ENCODE measurements around the gene S100A14. TPM values are rescaled to one million over a fixed set of nuclear protein-coding genes. Genes with fewer than 3 reads are reported as not detected.
A peak's percentile ranks its signal among the peaks of the same experiment; 100 is the strongest.

The S100A14 gene
- not detected for total RNA-seq
- 10 to 100 TPM in 1 of 2 donors, 1 to 10 TPM in 1; 2.5 to 91.2 TPM for polyA plus RNA-seq
- long read RNA-seq, donor 1 = 0 reads
- long read RNA-seq, donor 2, partial matches to known transcripts = 0 of 1 reads
- long read RNA-seq, donor 2, other reads (novel, unspliced or antisense) = 0 of 1 reads

DNA sequence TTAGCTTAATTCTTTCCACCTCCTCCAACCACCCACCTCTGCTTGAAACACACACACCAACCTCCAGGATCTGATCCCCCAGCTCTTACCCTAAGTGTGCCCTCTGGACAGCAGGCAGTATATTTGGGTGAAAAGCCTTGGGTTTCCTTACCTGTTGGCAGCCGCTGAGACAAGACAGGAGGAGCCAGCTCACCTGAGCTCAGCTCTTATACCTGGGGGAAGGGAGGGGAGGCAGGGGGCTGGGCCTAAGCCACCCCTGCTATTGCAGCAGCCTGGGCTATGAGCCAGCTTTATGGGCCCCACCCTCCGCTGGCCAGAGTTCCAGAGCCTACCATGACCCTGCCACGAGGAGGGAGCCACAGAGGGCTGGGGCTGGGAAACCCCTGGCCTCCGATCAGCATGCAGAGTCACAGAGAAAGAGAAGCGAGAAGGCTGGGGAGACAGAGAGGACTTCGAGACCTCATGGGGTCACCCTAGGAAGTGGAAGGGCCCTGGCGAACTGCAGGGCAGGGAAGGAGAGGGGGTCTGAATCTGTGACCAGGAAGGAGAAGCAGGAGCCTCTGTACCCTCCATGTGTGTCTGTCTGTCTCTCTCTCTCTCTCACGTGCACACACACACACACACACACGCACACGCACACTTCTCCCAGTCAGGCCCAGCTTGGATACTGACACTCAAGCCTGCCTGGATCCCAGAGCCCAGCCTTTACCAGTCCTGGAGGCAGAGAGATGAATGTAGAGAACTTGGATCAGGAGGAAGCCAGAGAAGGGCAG is at the start of gene S100A14:
TSS of gene S100A14 (minus strand) at position 182 of the 773 bp plus-strand sequence. CDS start 467 bp downstream, outside the sequence.
- peak in 1 of 2 donors; percentile 75 for DNase-seq
- H3K27ac ChIP-seq (ENCODE audit: low read depth in 1 of 2, low read length in 2 of 2) = no peak within 1 kb of the TSS
- no peak for ATAC-seq (ENCODE audit: low FRiP score)

GRCh38 chr1:153663211-153663610 is 47.1 kb upstream of the S100A14 start:
- Histone ChIP-seq H3K27ac (ENCODE audit: low read depth in 1 of 2, low read length in 2 of 2) (no peak overlapping the region), H3K4me1 (ENCODE audit: control insufficient read depth in 1 of 2, insufficient read depth in 2 of 2, low read length in 2 of 2) (no peaks in the 10 kb centered on the region), H3K36me3 (ENCODE audit: control insufficient read depth in 1 of 2, insufficient read depth in 2 of 2, low read length in 1 of 2) (peaks cover 9 to 11% of the 10 kb centered on the region in 2 donors), H3K27me3 (ENCODE audit: control insufficient read depth in 1 of 2, insufficient read depth in 2 of 2, low read length in 1 of 2) (no peaks in the 10 kb centered on the region), H3K9me3 (ENCODE audit: control insufficient read depth, low read length) (no peaks in the 10 kb centered on the region), H3K4me3 (ENCODE audit: low read length in 2 of 2) (no peak overlapping the region)
- ATAC-seq (ENCODE audit: low FRiP score) (no peak), DNase-seq (peak in 1 of 2 donors; percentile 19)
- intact Hi-C loops (cut with DNase I) = no loop called here
- 77 to 79% methylated on average over 5 of the region's 5 CpGs for WGBS, 2 donors

More for the DNA sequence above, at the start of gene S100A14:
- intact Hi-C loops (cut with DNase I) = loop anchor here in 1 of 2 donors (5.0 kb wide), 1 partner anchor 44 kb away; no protein-coding TSS in a partner anchor
- Histone ChIP-seq H3K9me3 (ENCODE audit: control insufficient read depth, low read length) (no peaks in the 10 kb centered on the region), H3K36me3 (ENCODE audit: control insufficient read depth in 1 of 2, insufficient read depth in 2 of 2, low read length in 1 of 2) (no peaks in the 10 kb centered on the region), H3K4me1 (ENCODE audit: control insufficient read depth in 1 of 2, insufficient read depth in 2 of 2, low read length in 2 of 2) (peaks cover 0 to 1% of the 10 kb centered on the region in 2 donors), H3K27me3 (ENCODE audit: control insufficient read depth in 1 of 2, insufficient read depth in 2 of 2, low read length in 1 of 2) (no peaks in the 10 kb centered on the region), H3K4me3 (ENCODE audit: low read length in 2 of 2) (no peak within 1 kb of the TSS)
- WGBS, 2 donors = 74 to 75% methylated on average over 8 to 10 of the region's 10 CpGs

- H3K4me1 ChIP-seq (ENCODE audit: control insufficient read depth in 1 of 2, insufficient read depth in 2 of 2, low read length in 2 of 2) = no peaks in the 10 kb centered on the region
- no peaks in the 10 kb centered on the region for H3K27me3 ChIP-seq (ENCODE audit: control insufficient read depth in 1 of 2, insufficient read depth in 2 of 2, low read length in 1 of 2)
- H3K9me3 ChIP-seq (ENCODE audit: control insufficient read depth, low read length) = no peaks in the 10 kb centered on the region
- intact Hi-C loops (cut with DNase I) = no loop called here
- H3K4me3 ChIP-seq (ENCODE audit: low read length in 2 of 2) = no peak overlapping the region
- no peak overlapping the region for H3K27ac ChIP-seq (ENCODE audit: low read depth in 1 of 2, low read length in 2 of 2)
- ATAC-seq (ENCODE audit: low FRiP score) (no peak), DNase-seq (no peak)
- WGBS, 2 donors = 29 to 38% methylated on average over 2 of the region's 2 CpGs
- H3K36me3 ChIP-seq (ENCODE audit: control insufficient read depth in 1 of 2, insufficient read depth in 2 of 2, low read length in 1 of 2) = peaks cover 9 to 10% of the 10 kb centered on the region in 2 donors
Measured at GRCh38 chr1:153662269-153662668, 46.1 kb upstream of the S100A14 start.

- DNase-seq (peak in 1 of 2 donors; percentile 9), ATAC-seq (ENCODE audit: low FRiP score) (no peak)
- H3K9me3 ChIP-seq (ENCODE audit: control insufficient read depth, low read length) = no peaks in the 10 kb centered on the region
- H3K27me3 ChIP-seq (ENCODE audit: control insufficient read depth in 1 of 2, insufficient read depth in 2 of 2, low read length in 1 of 2) = no peaks in the 10 kb centered on the region
- intact Hi-C loops (cut with DNase I) = no loop called here
- no peak overlapping the region for H3K27ac ChIP-seq (ENCODE audit: low read depth in 1 of 2, low read length in 2 of 2)
- H3K4me1 ChIP-seq (ENCODE audit: control insufficient read depth in 1 of 2, insufficient read depth in 2 of 2, low read length in 2 of 2) = no peaks in the 10 kb centered on the region
- peaks cover 9% of the 10 kb centered on the region in 2 donors for H3K36me3 ChIP-seq (ENCODE audit: control insufficient read depth in 1 of 2, insufficient read depth in 2 of 2, low read length in 1 of 2)
- 53 to 57% methylated on average over 9 of the region's 9 CpGs for WGBS, 2 donors
- no peak overlapping the region for H3K4me3 ChIP-seq (ENCODE audit: low read length in 2 of 2)
Measured at GRCh38 chr1:153661111-153661708, 45.1 kb upstream of the S100A14 start.

GRCh38 chr1:153659656-153660055 is 43.5 kb upstream of the S100A14 start:
- WGBS, 2 donors = 65 to 69% methylated on average over 9 of the region's 9 CpGs
- DNase-seq = peak in 1 of 2 donors; percentile 32
- Histone ChIP-seq H3K4me3 (ENCODE audit: low read length in 2 of 2) (no peak overlapping the region), H3K9me3 (ENCODE audit: control insufficient read depth, low read length) (no peaks in the 10 kb centered on the region), H3K27me3 (ENCODE audit: control insufficient read depth in 1 of 2, insufficient read depth in 2 of 2, low read length in 1 of 2) (no peaks in the 10 kb centered on the region), H3K4me1 (ENCODE audit: control insufficient read depth in 1 of 2, insufficient read depth in 2 of 2, low read length in 2 of 2) (no peaks in the 10 kb centered on the region), H3K27ac (ENCODE audit: low read depth in 1 of 2, low read length in 2 of 2) (no peak overlapping the region), H3K36me3 (ENCODE audit: control insufficient read depth in 1 of 2, insufficient read depth in 2 of 2, low read length in 1 of 2) (peaks cover 2 to 9% of the 10 kb centered on the region in 2 donors)
- intact Hi-C loops (cut with DNase I) = no loop called here
- no peak for ATAC-seq (ENCODE audit: low FRiP score)

DNA sequence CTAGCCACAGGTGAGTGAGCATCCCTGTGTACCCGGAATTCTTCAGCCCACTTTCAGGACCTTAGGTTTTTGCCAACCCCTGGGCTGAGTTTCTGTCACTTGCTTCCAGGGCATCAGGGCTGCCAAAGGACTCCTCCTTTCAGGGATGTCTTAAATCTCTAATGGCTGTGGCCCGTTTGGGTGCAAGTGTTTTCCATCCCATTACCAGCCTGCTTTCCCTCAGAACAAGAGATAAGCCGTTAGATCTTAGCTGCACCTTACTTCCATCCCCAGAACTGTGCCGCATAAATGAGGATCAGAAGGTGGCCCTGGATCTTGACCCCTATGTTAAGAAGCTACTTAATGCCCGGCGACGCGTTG is 43.0 kb upstream of the S100A14 start:
- no peak for ATAC-seq (ENCODE audit: low FRiP score)
- H3K36me3 ChIP-seq (ENCODE audit: control insufficient read depth in 1 of 2, insufficient read depth in 2 of 2, low read length in 1 of 2) = peaks cover under 1 to 9% of the 10 kb centered on the region in 2 donors
- WGBS, 2 donors = 28 to 32% methylated on average over 8 of the region's 8 CpGs
- no peak for DNase-seq
- H3K4me1 ChIP-seq (ENCODE audit: control insufficient read depth in 1 of 2, insufficient read depth in 2 of 2, low read length in 2 of 2) = no peaks in the 10 kb centered on the region
- no peaks in the 10 kb centered on the region for H3K9me3 ChIP-seq (ENCODE audit: control insufficient read depth, low read length)
- peak overlapping the region in 1 of 2 donors; percentile 81 for H3K27ac ChIP-seq (ENCODE audit: low read depth in 1 of 2, low read length in 2 of 2)
- H3K4me3 ChIP-seq (ENCODE audit: low read length in 2 of 2) = peak overlapping the region; percentile 71 to 73
- intact Hi-C loops (cut with DNase I) = no loop called here
- no peaks in the 10 kb centered on the region for H3K27me3 ChIP-seq (ENCODE audit: control insufficient read depth in 1 of 2, insufficient read depth in 2 of 2, low read length in 1 of 2)

GRCh38 chr1:153658400-153659174 is 42.5 kb upstream of the S100A14 start, which contains the start of gene SNAPIN:
Gene SNAPIN (plus strand): TSS chr1:153658703. CDS start chr1:153658744, 41 bp downstream.
- intact Hi-C loops (cut with DNase I) = no loop called here

DNA sequence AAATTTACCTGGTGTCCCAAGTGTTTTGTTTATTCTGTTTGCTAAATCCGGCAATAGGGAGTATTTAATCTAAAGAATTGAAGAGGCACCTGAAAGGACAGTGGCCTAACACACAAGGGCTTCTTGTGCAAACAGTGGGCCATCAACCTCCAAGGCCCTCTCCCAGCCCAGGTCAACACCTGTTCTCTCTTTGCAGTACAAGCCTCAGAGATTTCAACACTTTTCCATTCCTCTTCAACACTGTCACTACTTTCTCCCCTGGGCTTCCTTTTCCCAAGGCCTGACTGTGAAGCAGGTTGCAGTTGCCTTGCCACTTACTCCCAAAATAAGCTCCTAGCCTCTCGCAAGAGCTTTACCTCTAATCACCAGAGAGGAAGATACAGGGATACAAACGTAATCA is 39.2 kb upstream of the S100A14 start:
- intact Hi-C loops (cut with DNase I) = no loop called here
- no peak overlapping the region for H3K27ac ChIP-seq (ENCODE audit: low read depth in 1 of 2, low read length in 2 of 2)
- no peak overlapping the region for H3K4me3 ChIP-seq (ENCODE audit: low read length in 2 of 2)
- H3K27me3 ChIP-seq (ENCODE audit: control insufficient read depth in 1 of 2, insufficient read depth in 2 of 2, low read length in 1 of 2) = no peaks in the 10 kb centered on the region
- WGBS, 2 donors = 81 to 92% methylated on average over 3 of the region's 3 CpGs
- ATAC-seq (ENCODE audit: low FRiP score) = no peak
- H3K36me3 ChIP-seq (ENCODE audit: control insufficient read depth in 1 of 2, insufficient read depth in 2 of 2, low read length in 1 of 2) = no peaks in the 10 kb centered on the region
- H3K9me3 ChIP-seq (ENCODE audit: control insufficient read depth, low read length) = no peaks in the 10 kb centered on the region
- DNase-seq = peak in 1 of 2 donors; percentile 14
- H3K4me1 ChIP-seq (ENCODE audit: control insufficient read depth in 1 of 2, insufficient read depth in 2 of 2, low read length in 2 of 2) = no peaks in the 10 kb centered on the region

More at GRCh38 chr1:153658400-153659174, 42.5 kb upstream of the S100A14 start, which contains the start of gene SNAPIN:
- Histone ChIP-seq H3K36me3 (ENCODE audit: control insufficient read depth in 1 of 2, insufficient read depth in 2 of 2, low read length in 1 of 2) (peaks cover 0 to 9% of the 10 kb centered on the region in 2 donors), H3K9me3 (ENCODE audit: control insufficient read depth, low read length) (no peaks in the 10 kb centered on the region), H3K27ac (ENCODE audit: low read depth in 1 of 2, low read length in 2 of 2) (peak within 1 kb of the TSS in 1 of 2 donors; percentile 81), H3K4me1 (ENCODE audit: control insufficient read depth in 1 of 2, insufficient read depth in 2 of 2, low read length in 2 of 2) (no peaks in the 10 kb centered on the region), H3K4me3 (ENCODE audit: low read length in 2 of 2) (peak within 1 kb of the TSS; percentile 71 to 73), H3K27me3 (ENCODE audit: control insufficient read depth in 1 of 2, insufficient read depth in 2 of 2, low read length in 1 of 2) (no peaks in the 10 kb centered on the region)
- WGBS, 2 donors = 2 to 3% methylated on average over 52 to 53 of the region's 53 CpGs
- DNase-seq = peak; percentile 96 to 98
- ATAC-seq (ENCODE audit: low FRiP score) = peak; percentile 98
